Adrenal gland (tissue), 12 donors: ENCODE results near the gene SCYGR8. TPM values are rescaled to one million over a fixed set of nuclear protein-coding genes. Genes with fewer than 3 reads are reported as not detected.
"Not testable (repeated sequence)": the region's sequence is repeated elsewhere in the genome, so short reads cannot be mapped to it uniquely, and the experiment has no call there.

Experiments used
- DNase-seq, 7 donors: peaks; one replicate each; pipeline ENCODE4 v3.0.0-alpha.2; 2019 to 2020
- H3K27ac ChIP-seq, 5 donors: fragments of 200-600 bp; sonication (generic) in 4 of 5; 1 replicate in 3 of 5; 2 replicates in 2 of 5; pipeline versions ENCODE4 v1.5.1 to v1.8.0; 2016 to 2020; ENCODE audit warnings: mild to moderate bottlenecking in 1 of 5
- H3K27me3 ChIP-seq: fragments of 200-600 bp; 2 replicates; pipeline ENCODE4 v1.8.0; 2021
- H3K36me3 ChIP-seq, 2 donors: fragments of 200-600 bp; replicated peaks in 1 of 2; 1 replicate in 1 of 2; 2 replicates in 1 of 2; pipeline versions ENCODE4 v1.5.1 to v1.8.0; 2018 to 2022
- H3K4me1 ChIP-seq, 2 donors: fragments of 200-600 bp; replicated peaks in 1 of 2; 1 replicate in 1 of 2; 2 replicates in 1 of 2; pipeline versions ENCODE4 v1.5.1 to v1.8.0; 2018 to 2021
- H3K4me3 ChIP-seq, 4 donors: fragments of 200-600 bp; sonication (generic) in 3 of 4; one replicate each; pipeline ENCODE4 v1.5.1; 2016 to 2018
- H3K9me3 ChIP-seq, 3 donors: fragments of 200-600 bp; sonication (generic) in 1 of 3; replicated peaks in 1 of 3; 1 replicate in 2 of 3; 2 replicates in 1 of 3; pipeline versions ENCODE4 v1.5.1 to v1.8.0; 2016 to 2021
- POLR2A ChIP-seq, 2 donors: fragments of 450-650 bp; IDR thresholded peaks; one replicate each; pipeline ENCODE4 v1.6.1; 2017; ENCODE audit warnings: antibody characterized with exemption in 2 of 2, mild to moderate bottlenecking in 2 of 2, moderate library complexity in 1 of 2
- WGBS, 4 donors: extraction: QIAGEN DNeasy Blood & Tissue Kit in 2 of 4; methylation state at CpG; one replicate each; pipeline versions ENCODE4 v1.1.5 to v1.1.7; 2013 to 2017; 5-methylcytosine and 5-hydroxymethylcytosine counted together
- intact Hi-C, 2 donors: fragments of 100-400 bp; cut with DNase I; formaldehyde crosslinking; loops; one replicate each; pipeline versions ENCODE4 v1.14.1 to v1.15.0; 2022 to 2023
- polyA plus RNA-seq, 3 donors: library from polyadenylated mRNA; stranded (reverse); fragments of 200-250 nt in 2 of 3; fragments of 350-450 nt in 1 of 3; fragmentation: Illumina TruSeq in 1 of 3; extraction: RNeasy Lipid Tissue Mini Kit (QIAGEN cat#74804) in 1 of 3; gene quantifications; one replicate each; pipeline ENCODE4 v1.2.3, GENCODE V29; 2013 to 2014
- total RNA-seq, 9 donors: library from RNA; depleted of rRNA in 4 of 9; stranded (reverse); fragments of >200 nt in 4 of 9; fragments of 120-200 nt in 1 of 9; fragmentation: NEBNext Ultra II Directional in 1 of 9; extraction: Animal tissue kit (Norgen Biotek cat#: 25700) in 1 of 9; gene quantifications; one replicate each; pipeline versions ENCODE4 v1.1.0 to v1.2.4, GENCODE V29; 2013 to 2023
- TF ChIP-seq, protein P1 (sequence below), 6 experiments: fragments of 450-650 bp in 4 of 6; fragments of 200-600 bp in 2 of 6; sonication (generic) in 1 of 6; IDR thresholded peaks; 1 replicate in 5 of 6; 2 replicates in 1 of 6; pipeline versions ENCODE4 v1.5.1 to v1.8.0; 2016 to 2021; ENCODE audit warnings: antibody characterized with exemption in 6 of 6, mild to moderate bottlenecking in 2 of 6, moderate library complexity in 1 of 6
- donor health status: healthy with polysubstance abuse.
- donor health status: Bipolar disorder and iron deficiency.
- donor health status: DM: yes; HTN: yes; CAD: no.
- donor health status: DM: no; HTN: no; CAD: no.
- donor health status: DM: no; HTN: no; CAD: no.
- donor health status: DM: yes; HTN: yes; CAD: no.

SCYGR8 gene
- total and polyA plus RNA-seq, 12 donors: not detected

GRCh38 chr2:227748079-227748478 lies 2.4 kb downstream of the SCYGR8 start:
- Histone ChIP-seq H3K36me3 (no peaks in the 10 kb centered on the region), H3K9me3 (no peaks in the 10 kb centered on the region), H3K27ac (no peak overlapping the region), H3K4me3 (no peak overlapping the region), H3K4me1 (no peaks in the 10 kb centered on the region), H3K27me3 (no peaks in the 10 kb centered on the region)
- TF ChIP-seq, protein P1, sequence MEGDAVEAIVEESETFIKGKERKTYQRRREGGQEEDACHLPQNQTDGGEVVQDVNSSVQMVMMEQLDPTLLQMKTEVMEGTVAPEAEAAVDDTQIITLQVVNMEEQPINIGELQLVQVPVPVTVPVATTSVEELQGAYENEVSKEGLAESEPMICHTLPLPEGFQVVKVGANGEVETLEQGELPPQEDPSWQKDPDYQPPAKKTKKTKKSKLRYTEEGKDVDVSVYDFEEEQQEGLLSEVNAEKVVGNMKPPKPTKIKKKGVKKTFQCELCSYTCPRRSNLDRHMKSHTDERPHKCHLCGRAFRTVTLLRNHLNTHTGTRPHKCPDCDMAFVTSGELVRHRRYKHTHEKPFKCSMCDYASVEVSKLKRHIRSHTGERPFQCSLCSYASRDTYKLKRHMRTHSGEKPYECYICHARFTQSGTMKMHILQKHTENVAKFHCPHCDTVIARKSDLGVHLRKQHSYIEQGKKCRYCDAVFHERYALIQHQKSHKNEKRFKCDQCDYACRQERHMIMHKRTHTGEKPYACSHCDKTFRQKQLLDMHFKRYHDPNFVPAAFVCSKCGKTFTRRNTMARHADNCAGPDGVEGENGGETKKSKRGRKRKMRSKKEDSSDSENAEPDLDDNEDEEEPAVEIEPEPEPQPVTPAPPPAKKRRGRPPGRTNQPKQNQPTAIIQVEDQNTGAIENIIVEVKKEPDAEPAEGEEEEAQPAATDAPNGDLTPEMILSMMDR (IDR thresholded peaks at IDR 0.05): no peak
- no peak for TF ChIP-seq POLR2A (IDR thresholded peaks at IDR 0.05)
- intact Hi-C loops: no loop called here
- no peak for DNase-seq
- WGBS, 4 donors: 61 to 82% (median 70%) methylated on average over 6 of the region's 6 CpGs

GRCh38 chr2:227756261-227756660 lies 10.6 kb downstream of the SCYGR8 start:
- intact Hi-C loops, H3K27ac ChIP-seq, H3K27me3 ChIP-seq, DNase-seq, H3K4me3 ChIP-seq, H3K9me3 ChIP-seq, H3K36me3 ChIP-seq, H3K4me1 ChIP-seq: not testable (repeated sequence)
- WGBS, 4 donors: 63 to 68% (median 64%) methylated on average over 4 of the region's 4 CpGs

DNA sequence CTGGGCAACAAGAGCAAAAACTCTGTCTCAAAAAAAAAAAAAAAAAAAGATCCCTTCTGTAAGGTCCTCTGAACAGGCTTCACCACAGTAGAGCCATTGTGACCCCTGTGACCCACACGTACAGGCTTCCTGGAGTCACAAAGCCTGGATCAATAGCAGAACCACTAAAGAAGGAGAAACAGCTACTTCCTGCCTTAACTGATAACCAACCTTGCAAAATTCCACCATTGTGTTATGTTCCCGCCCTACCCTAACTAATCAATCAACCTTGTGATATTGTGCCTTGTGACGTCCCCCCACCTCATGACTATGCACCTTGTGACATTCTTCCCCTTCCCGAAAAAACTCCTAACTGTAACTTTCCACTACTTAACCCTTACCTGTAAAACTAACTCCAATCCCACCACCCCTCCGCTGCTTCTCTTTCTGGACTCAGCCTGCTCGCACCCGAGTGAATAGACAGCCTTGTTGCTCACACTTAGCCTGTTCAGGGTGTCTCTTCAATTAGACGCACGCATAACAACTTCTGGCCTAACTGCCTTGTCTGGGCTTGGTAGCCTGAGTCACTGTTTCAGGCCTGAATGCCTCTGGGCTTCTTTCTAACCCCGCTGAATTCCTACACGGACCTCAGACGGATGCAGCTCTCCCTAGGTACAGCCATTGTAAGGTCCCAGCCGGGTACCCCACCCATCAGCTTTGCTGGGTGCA lies 13.9 kb downstream of the SCYGR8 start:
- Histone ChIP-seq H3K4me1 (no peaks in the 10 kb centered on the region), H3K36me3 (no peaks in the 10 kb centered on the region), H3K27ac (no peak overlapping the region), H3K27me3 (no peaks in the 10 kb centered on the region), H3K9me3 (no peaks in the 10 kb centered on the region), H3K4me3 (no peak overlapping the region)
- no peak for TF ChIP-seq POLR2A (IDR thresholded peaks at IDR 0.05)
- TF ChIP-seq, protein P1 (IDR thresholded peaks at IDR 0.05): no peak
- DNase-seq: no peak
- intact Hi-C loops: loop anchor here in 1 of 2 donors (10.0 kb wide), 1 partner anchor 105 kb away; no protein-coding TSS in a partner anchor
- WGBS, 4 donors: 74 to 77% (median 75%) methylated on average over 13 of the region's 13 CpGs

DNA sequence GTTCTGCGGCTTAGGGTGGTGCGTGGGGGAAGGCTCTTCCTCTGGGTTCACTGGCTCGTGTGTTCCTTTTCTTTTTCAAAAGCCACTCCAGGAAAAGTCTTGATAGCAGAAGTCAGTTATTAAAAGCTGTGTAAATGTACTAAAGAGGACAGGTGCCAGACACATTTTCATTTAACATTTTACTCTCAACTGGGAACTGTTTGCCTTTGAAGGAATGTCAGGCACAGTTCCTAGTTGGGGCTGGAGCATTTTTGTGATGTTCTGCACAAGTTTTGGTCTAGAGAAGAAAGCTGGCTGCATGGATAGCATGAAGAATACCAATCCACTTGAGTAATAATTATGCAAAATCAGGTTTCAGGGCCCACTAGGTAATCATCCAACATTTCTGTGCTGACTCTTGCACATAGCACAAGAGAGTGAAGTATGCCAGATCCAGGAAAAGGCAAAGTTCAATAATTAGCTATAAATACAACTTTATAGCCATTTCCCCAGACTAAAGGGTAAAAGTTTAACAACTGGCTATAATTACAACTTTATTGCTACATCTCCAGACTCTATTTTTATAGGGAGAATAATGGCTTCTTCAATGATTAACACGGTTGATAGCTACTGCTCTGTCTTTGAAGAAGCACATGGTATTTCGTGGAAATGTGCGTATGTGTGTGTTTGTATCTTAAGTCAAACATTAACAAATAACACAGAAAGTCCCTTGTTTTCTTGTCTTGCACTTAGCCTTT lies 16.2 kb downstream of the SCYGR8 start:
- TF ChIP-seq POLR2A (IDR thresholded peaks at IDR 0.05): no peak
- no peak overlapping the region for H3K27ac ChIP-seq
- no peak for DNase-seq
- H3K27me3 ChIP-seq: no peaks in the 10 kb centered on the region
- H3K4me1 ChIP-seq: peaks cover 4 to 6% of the 10 kb centered on the region in 2 donors
- intact Hi-C loops: loop anchor here in 1 of 2 donors (10.0 kb wide), 1 partner anchor 107 kb away; no protein-coding TSS in a partner anchor
- H3K9me3 ChIP-seq: no peaks in the 10 kb centered on the region
- 67 to 78% (median 69%) methylated on average over 6 of the region's 6 CpGs for WGBS, 4 donors
- H3K36me3 ChIP-seq: no peaks in the 10 kb centered on the region
- no peak overlapping the region for H3K4me3 ChIP-seq

DNA sequence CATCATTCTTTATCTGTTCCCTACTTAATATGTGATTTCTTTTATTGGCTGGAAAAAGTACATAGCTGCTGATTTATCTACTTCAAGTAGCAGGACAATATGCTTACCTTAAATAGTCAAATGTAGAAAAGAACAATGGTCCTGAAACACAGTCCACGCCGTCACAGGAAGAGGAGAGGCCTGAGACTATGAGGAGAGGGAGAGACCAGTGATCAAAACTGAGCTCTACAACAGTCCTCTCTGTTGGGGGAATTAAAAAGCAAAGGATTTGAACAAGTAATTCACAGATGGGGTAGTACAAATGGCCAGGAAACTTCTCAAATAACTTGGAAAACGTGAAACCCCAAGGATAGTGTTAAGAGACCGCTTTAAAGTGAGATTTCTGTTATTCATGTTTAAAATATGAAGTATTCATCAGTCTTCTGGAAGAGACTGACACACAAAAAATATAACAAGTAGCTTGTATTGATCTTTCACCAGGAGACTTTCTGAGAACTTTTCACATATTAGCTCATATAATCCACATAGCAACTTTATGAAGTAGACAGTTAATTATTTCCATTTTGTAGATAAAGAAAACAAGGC lies 20.2 kb downstream of the SCYGR8 start:
- intact Hi-C loops: loop anchor here (5.0 to 10.0 kb wide), 4 partner anchors 109 to 364 kb away; no protein-coding TSS in a partner anchor
- H3K27ac ChIP-seq: no peak overlapping the region
- WGBS, 4 donors: 35 to 49% (median 38%) methylated on average over 4 of the region's 4 CpGs

More for the DNA sequence above, 20.2 kb downstream of the SCYGR8 start:
- no peak for TF ChIP-seq POLR2A (IDR thresholded peaks at IDR 0.05)
- TF ChIP-seq, protein P1 (IDR thresholded peaks at IDR 0.05): no peak
- H3K27me3 ChIP-seq: no peaks in the 10 kb centered on the region
- no peak for DNase-seq
- peaks cover 4 to 6% of the 10 kb centered on the region in 2 donors for H3K4me1 ChIP-seq
- H3K36me3 ChIP-seq: no peaks in the 10 kb centered on the region
- H3K9me3 ChIP-seq: no peaks in the 10 kb centered on the region
- H3K4me3 ChIP-seq: no peak overlapping the region
